Measurements from ENCODE around the gene DEXI. TPM values are rescaled to one million over a fixed set of nuclear protein-coding genes. Genes with fewer than 3 reads are reported as not detected.
"Not testable (repeated sequence)": the region's sequence is repeated elsewhere in the genome, so short reads cannot be mapped to it uniquely, and the experiment has no call there.

Gene DEXI
- total and polyA plus RNA-seq, 12 donors = 52.6 to 303 (median 97.1) TPM

DNA sequence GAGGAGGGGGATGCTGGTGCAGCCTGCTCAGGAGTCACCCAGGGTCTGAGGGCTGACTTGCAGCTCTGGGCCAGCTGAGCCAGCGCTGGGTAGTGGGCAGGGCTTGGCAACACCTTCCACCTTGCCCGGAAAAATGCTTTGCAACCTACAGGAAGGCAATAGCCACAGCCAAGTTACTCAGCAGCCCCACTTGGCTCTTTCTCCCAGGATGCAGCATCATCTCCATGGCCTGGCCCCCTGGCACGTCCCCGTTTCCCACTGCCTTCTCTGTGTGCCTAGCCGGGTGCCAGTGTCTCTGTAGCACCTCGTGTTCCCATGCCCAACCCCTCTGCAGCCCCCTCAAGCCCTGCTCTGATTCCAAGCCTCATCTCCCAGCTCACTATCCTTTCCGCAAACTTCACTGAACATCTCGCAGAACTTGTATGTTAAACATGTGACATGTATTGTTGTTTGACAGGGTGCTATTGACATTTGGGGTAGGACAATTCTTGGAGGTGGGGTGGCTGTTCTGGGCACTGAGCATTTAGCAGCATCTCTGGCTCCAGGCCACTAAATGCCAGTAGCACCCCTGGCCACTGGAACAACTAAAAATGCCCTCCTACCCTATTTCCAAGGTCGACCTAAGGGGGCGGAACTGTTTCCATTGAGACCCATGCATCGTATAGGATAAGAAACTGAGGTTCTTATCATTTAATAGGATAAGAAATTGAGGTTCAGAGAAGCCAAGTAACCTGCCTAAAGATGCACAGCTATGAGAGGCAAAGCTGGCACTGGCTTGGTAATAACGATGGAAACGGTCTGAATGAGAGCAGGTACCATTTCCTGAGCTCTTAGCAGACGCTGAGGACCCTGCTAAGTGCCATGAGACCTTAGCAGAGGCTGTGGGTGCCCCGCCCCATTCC, 12.2 kb downstream of the DEXI start:
- H3K4me3 ChIP-seq = no peak overlapping the region
- peak in 5 of 7 donors; percentile 76 to 89 (median 86) for DNase-seq
- no peaks in the 10 kb centered on the region for H3K9me3 ChIP-seq (replicated peaks in 1 of 3)
- 59 to 64% (median 60%) methylated on average over 13 to 15 of the region's 15 CpGs for WGBS, 4 donors
- H3K27ac ChIP-seq = peak overlapping the region in 2 of 5 donors; percentile 69 to 76
- peak in 1 of 2 donors; percentile 43 for TF ChIP-seq POLR2A (IDR thresholded peaks at IDR 0.05)
- TF ChIP-seq, protein P1, sequence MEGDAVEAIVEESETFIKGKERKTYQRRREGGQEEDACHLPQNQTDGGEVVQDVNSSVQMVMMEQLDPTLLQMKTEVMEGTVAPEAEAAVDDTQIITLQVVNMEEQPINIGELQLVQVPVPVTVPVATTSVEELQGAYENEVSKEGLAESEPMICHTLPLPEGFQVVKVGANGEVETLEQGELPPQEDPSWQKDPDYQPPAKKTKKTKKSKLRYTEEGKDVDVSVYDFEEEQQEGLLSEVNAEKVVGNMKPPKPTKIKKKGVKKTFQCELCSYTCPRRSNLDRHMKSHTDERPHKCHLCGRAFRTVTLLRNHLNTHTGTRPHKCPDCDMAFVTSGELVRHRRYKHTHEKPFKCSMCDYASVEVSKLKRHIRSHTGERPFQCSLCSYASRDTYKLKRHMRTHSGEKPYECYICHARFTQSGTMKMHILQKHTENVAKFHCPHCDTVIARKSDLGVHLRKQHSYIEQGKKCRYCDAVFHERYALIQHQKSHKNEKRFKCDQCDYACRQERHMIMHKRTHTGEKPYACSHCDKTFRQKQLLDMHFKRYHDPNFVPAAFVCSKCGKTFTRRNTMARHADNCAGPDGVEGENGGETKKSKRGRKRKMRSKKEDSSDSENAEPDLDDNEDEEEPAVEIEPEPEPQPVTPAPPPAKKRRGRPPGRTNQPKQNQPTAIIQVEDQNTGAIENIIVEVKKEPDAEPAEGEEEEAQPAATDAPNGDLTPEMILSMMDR (IDR thresholded peaks at IDR 0.05) = no peak
- no peaks in the 10 kb centered on the region for H3K27me3 ChIP-seq
- H3K36me3 ChIP-seq (replicated peaks in 1 of 2) = peaks cover 0 to 53% of the 10 kb centered on the region in 2 donors
- H3K4me1 ChIP-seq (replicated peaks in 1 of 2) = peaks cover 31 to 52% of the 10 kb centered on the region in 2 donors
- intact Hi-C loops (cut with DNase I) = loop anchor here in 1 of 2 donors (10.0 kb wide), 1 partner anchor 415 kb away; no protein-coding TSS in a partner anchor

DNA sequence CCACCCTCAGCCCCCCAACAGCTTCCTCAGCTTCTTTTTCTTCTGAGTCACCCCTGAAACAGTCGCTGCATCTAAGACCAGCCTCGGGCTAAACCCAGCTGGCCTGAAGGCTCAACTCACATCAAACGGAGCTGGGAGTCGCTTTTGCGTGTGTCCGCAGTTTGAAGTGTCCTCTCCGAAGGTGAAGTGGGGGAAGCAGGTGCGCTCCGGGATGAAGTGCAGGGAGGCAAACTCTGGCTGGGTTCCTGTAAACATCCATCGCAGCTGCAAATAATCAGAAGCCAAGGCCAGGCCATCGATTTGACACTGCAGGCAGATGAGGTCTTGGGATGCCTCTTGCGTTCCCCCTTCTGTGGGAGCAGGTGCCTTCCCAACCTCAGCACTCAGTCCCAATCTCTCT, 13.2 kb downstream of the DEXI start:
- intact Hi-C loops (cut with DNase I) = loop anchor here in 1 of 2 donors (10.0 kb wide), 1 partner anchor 414 kb away; no protein-coding TSS in a partner anchor
- peak overlapping the region in 3 of 5 donors; percentile 26 to 76 (median 69) for H3K27ac ChIP-seq
- WGBS, 4 donors = 63 to 81% (median 73%) methylated on average over 11 to 12 of the region's 12 CpGs

DNA sequence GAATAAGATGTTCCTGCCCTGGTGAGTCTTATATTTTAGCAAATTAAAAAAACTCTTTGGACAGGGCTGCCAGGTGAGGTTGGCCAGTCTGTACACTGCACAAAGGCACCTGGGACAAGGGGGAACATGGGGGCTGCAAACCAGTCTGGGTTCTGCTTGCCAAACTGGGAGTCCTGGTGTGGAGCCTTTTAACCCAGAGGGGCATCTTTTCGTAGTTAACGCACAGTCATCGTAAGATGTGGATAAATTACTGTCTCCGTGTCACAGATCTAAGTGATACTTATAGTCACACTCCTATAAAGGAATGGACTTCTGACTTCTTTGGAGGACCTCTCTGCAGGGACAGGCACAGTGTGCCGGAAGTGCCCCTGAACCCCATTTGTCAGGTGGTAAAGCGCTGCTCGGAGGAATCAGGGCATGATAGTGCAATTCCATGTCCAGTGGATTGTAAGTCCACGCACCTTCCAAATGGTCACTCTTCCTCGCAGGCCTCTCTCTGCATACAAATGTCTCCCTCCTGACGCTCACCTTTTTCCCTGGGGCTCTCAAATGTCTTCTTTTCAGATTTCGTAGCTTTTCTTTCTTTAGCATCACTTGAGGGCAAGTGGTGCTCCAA, 14.7 kb downstream of the DEXI start:
- Histone ChIP-seq H3K4me3 (no peak overlapping the region), H3K9me3 (replicated peaks in 1 of 3) (no peaks in the 10 kb centered on the region), H3K36me3 (replicated peaks in 1 of 2) (peaks cover 0 to 50% of the 10 kb centered on the region in 2 donors), H3K4me1 (replicated peaks in 1 of 2) (peaks cover 34 to 42% of the 10 kb centered on the region in 2 donors), H3K27me3 (no peaks in the 10 kb centered on the region), H3K27ac (no peak overlapping the region)
- DNase-seq = no peak
- WGBS, 4 donors = 92 to 96% (median 95%) methylated on average over 11 of the region's 11 CpGs
- TF ChIP-seq POLR2A (IDR thresholded peaks at IDR 0.05) = no peak
- TF ChIP-seq, protein P1 (IDR thresholded peaks at IDR 0.05) = no peak
- intact Hi-C loops (cut with DNase I) = loop anchor here in 1 of 2 donors (10.0 kb wide), 1 partner anchor 413 kb away; no protein-coding TSS in a partner anchor

More for the DNA sequence above, 13.2 kb downstream of the DEXI start:
- Histone ChIP-seq H3K36me3 (replicated peaks in 1 of 2) (peaks cover 0 to 61% of the 10 kb centered on the region in 2 donors), H3K4me1 (replicated peaks in 1 of 2) (peaks cover 27 to 49% of the 10 kb centered on the region in 2 donors)
- H3K9me3 ChIP-seq (replicated peaks in 1 of 3); H3K4me3 ChIP-seq; H3K27me3 ChIP-seq; DNase-seq: not testable (repeated sequence)

DNA sequence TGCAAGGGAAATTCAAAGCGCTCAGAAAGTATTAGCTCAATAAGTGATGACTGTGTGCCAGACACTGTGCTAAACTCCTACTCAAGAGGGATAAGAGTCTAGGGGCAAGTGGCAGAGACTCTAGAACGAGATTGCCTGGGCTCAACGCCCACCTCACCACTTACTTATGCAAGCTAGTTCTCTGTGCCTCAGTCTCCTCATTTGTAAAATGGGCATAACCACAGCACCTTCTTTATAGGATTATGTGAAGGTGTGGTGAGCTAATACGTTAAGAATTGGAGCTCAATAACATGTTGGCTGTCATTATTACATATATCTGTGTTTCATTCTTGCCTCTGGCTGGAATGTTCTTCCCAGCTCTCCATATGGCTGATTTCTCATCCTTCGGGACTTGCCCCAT, 15.4 kb downstream of the DEXI start:
- Histone ChIP-seq H3K4me3 (no peak overlapping the region), H3K27me3 (no peaks in the 10 kb centered on the region), H3K36me3 (replicated peaks in 1 of 2) (peaks cover 0 to 47% of the 10 kb centered on the region in 2 donors), H3K9me3 (replicated peaks in 1 of 3) (no peaks in the 10 kb centered on the region), H3K4me1 (replicated peaks in 1 of 2) (peaks cover 42 to 49% of the 10 kb centered on the region in 2 donors), H3K27ac (no peak overlapping the region)
- 90 to 96% (median 94%) methylated on average over 5 of the region's 5 CpGs for WGBS, 4 donors
- TF ChIP-seq, protein P1 (IDR thresholded peaks at IDR 0.05) = no peak
- no peak for TF ChIP-seq POLR2A (IDR thresholded peaks at IDR 0.05)
- no peak for DNase-seq
- intact Hi-C loops (cut with DNase I) = loop anchor here in 1 of 2 donors (10.0 kb wide), 1 partner anchor 412 kb away; no protein-coding TSS in a partner anchor

Data from adrenal gland (tissue), 12 donors.